HG02798 (cell line): ENCODE data around the gene SLC9A9.
"Not testable (repeated sequence)": the region's sequence is repeated elsewhere in the genome, so short reads cannot be mapped to it uniquely, and the experiment has no call there.

Experiments
- ATAC-seq: cut with Tn5 transposase; IDR thresholded peaks from one replicate; pipeline ENCODE4 v1.9.1; 2021; ENCODE audit warnings: mild to moderate bottlenecking; ENCODE audit not compliant: unreplicated experiment, poor library complexity

Gene SLC9A9

GRCh38 chr3:143526011-143526545, 322.2 kb downstream of the SLC9A9 start:
- ATAC-seq = no peak

DNA sequence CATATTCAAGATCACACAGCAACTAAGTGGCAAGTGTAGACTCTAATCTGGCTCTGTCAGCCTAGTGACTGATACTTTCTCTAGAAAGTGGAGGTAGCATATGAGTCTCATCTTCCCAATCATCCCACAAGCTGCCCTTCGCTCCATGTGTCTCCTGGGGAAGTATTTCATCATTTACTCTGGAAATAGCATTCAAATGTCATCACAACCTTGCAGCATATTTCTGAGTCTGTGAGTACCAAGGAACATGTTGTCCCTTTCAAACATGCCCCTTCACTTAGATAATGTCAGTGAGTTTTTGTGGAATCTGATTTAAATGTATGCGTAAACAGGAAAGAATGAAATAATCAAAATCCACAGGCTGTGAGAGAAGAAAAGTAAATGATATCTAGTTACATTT, 322.9 kb downstream of the SLC9A9 start:
- no peak for ATAC-seq

DNA sequence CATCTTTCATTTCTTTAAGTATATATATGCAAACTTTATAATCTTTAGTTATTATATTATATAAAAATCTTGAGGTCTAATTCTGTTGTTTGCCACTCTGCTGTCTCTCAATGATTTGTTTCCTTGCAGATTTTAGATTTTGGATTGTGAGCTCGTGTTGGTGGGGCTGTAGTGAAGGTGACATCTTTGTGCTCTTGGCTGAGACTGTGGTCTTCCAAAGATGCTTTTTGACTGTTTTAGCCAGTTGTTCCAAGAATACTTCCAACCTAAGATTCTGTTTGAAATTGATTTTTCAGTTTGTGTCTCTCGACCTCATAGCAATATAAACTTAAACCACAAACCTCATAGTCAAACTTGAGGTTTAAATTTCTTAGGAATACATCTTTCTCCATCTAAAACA, 326.5 kb downstream of the SLC9A9 start:
- ATAC-seq = no peak

DNA sequence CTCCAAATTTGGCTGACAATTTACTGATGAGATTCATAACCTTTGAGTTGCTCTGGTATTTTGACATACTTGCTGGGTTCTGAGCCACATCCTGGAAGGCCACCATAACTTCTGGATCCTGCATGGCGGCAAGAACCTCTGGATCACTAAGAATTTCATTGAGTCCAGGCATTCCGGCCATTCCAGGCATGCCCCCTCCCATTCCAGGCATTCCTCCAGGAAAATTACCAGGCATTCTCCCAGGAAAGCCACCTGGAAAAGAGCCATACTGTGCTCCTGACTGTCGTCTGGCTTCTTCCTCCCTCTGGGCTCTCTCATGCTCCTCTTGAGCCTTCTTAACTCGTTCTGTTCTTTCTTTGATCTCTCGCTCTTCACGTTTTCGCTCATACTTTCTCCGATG, 331.1 kb downstream of the SLC9A9 start:
- not testable (repeated sequence) for ATAC-seq

DNA sequence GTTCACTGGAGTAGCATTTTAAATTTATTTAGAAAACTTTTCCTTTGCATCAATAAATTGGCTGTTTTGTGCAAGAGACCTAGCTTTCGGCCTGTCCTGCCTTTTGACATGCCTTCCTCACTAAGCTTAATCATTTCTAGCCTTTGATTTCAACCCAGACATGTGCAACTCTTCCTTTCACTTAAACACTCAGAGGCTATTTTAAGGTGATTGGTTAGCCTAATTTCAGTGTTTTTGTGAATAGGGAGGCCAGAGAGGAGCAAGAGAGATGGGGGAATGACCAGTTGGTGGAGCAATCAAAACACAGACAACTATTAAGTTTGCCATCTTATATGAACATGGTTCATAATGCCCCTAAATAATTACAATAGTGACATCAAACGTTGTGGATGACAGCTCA, 333.4 kb downstream of the SLC9A9 start:
- ATAC-seq = no peak

GRCh38 chr3:143514109-143514508, 334.2 kb downstream of the SLC9A9 start:
- no peak for ATAC-seq

DNA sequence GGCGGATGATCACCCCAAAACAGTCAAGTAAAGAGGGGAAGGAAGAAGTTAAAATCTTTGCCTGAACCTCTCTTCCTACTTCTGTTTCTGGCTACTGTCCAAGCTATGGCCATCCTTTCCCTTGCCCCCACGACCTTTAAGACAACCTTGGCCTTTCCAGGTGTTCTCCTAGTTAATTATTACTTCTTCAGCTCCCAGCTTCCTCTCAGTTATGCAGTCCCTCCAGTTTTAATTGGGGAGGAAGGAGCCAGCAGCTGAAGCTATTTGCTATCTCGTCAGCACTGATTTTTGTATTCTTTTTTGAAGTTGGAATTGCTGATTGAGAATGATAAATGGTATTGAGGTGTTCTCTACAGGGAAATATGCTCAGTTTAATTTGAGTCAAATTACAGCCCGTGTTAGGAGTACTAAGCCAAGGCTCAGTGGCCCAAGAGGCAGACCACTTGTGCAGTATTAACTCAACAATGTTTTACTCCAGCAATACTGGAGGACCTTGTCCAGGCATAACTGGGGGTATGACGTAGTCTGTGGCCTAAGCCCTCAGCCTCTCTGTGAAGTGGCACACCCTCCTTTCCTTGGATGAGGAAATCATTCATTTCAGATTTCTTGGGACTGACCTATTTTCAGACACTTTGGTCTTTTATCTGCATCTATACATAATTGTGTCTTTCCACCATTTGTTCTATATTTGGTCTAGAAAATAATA, 336.9 kb downstream of the SLC9A9 start:
- ATAC-seq = no peak

- no peak for ATAC-seq
These were observed 337.7 kb downstream of the SLC9A9 start for GRCh38 chr3:143510601-143511000.

DNA sequence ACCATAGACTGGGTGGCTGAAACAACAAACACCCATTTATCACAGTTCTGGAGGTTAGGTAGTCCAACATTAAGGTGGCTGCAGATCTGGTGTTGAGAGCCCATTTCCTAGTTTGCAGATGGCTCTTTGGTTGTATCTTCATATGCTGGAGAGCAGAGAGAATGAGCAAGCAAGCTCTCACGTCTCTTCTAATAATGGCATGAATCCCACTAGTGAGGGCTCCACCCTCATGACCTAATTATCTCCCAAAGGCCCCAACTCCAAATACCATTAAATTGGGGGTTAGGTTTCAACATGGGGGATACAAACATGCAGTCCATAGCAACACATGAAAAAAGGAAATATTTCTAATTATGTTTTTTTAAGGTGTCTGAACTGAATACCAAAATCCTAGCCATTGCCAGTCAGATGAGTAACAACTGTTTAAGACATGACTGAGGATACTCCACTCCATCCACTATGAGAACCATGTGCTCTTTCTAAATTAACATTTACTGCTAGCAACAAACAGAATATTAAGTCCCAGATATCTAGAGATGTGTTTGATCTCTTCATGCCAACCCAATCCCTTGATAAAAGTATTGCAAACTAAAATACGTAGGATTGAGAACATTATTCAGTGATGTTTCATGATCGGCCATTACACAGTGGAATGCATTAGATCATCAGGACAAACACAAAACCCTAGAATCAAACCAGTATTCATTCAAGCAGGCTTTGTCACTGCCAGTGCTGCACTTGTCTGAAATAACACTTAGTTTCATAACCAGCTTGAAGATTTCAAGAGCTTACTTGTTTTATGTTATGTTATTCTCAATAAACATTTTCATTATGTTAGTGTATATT, 340.3 kb downstream of the SLC9A9 start:
- ATAC-seq = no peak

GRCh38 chr3:143506190-143506589, 342.1 kb downstream of the SLC9A9 start:
- no peak for ATAC-seq

DNA sequence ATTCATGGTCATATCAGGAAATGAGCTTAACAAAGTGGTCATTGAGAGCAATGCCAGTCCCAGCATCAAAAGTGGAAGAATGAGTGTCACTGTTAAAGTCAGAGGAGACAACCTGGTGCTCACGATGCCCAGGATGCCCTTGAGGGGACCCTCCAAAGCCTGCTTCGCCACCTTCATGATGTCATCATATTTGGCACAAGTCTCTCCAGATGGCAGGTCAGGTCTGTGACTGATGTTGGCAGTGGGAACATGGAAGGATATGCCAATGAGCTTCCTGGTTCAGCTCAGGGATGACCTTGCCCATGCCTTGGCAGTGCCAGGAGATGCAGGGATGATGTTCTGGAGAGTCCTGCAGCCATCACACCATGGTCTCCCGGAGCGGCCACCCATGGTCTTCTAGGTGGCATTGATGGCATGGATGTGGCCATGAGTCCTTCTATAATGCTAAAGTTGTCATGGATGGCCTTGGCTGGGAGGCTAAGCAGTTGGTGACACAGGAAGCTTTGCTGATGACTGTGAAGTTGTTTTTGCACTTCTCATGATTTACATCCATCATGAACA, 344.9 kb downstream of the SLC9A9 start:
- no peak for ATAC-seq

DNA sequence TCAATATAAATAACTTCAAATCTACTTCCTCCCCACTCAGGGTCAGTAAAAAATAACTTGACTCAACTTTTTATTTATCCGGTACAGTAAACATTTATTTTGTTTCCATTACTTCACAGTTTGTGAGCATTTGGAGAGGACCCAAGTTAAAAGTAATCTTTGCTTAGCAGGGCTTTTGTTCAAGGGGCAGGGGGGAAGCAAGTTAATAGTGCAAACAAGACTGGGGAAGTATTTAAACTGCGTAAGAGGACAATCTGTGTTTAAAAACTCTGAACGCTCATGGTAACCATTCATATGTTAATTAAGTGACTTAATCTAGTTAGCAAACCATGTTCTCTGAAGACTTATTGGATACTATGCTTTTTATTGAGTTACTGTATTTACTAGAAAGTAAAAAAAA, 346.2 kb downstream of the SLC9A9 start:
- no peak for ATAC-seq

DNA sequence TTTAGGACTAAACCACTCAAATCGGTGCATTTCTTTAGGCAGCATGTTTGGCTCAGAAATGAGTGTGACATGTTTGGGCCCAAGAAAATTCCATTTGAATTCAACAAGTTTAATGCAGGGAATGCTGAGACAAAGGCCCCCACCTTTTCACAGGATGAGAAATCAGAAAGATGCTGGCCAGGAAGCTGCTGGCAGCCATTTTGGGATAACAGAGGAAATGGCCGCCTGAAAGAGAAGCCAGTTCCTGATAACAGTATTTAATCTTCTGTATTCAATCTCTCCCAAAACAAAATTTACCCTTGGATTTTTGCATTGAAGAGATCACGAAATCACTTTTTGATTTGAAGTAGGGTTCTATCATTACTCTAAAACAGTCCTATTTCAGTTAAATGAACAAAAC, 350.9 kb downstream of the SLC9A9 start:
- ATAC-seq = no peak

DNA sequence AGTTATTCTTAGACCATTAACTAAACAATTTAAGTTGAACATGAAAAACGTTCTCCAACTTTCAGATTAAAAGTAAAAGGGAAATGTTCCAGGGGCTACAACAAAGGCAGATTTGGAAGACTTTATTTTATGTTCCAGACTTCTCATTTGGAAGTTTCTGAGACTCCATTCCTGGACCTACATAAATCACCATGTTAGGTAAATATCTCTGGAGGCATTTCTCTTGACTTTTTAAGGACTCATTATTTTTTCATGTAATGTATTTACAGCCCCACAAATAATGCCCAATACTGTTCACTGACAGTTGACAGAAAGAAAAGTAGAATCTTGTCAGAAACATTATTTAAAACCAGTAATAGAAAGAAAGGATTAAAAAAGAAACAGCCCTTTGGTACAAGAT, 352.1 kb downstream of the SLC9A9 start:
- ATAC-seq = no peak

GRCh38 chr3:143495527-143495926, 352.7 kb downstream of the SLC9A9 start:
- ATAC-seq = no peak

GRCh38 chr3:143486611-143487010, 361.7 kb downstream of the SLC9A9 start:
- ATAC-seq = no peak

GRCh38 chr3:143484846-143485512, 363.3 kb downstream of the SLC9A9 start:
- no peak for ATAC-seq

GRCh38 chr3:143483214-143483613, 365.1 kb downstream of the SLC9A9 start:
- no peak for ATAC-seq

GRCh38 chr3:143482106-143483088, 365.9 kb downstream of the SLC9A9 start:
- peak; percentile 45 for ATAC-seq
